Brain microvascular endothelial cell (primary cell): ENCODE measurements around the gene F8A2.
"Not testable (repeated sequence)": the region's sequence is repeated elsewhere in the genome, so short reads cannot be mapped to it uniquely, and the experiment has no call there.

ENCODE experiments used
- DNase-seq: peaks from one replicate; pipeline ENCODE4 v3.0.0-alpha.2; 2020
- H3K27ac ChIP-seq: fragments of 250-450 bp; sonication (Bioruptor Pico); 2 replicates; pipeline ENCODE4 v1.5.1; 2020; ENCODE audit warnings: mild to moderate bottlenecking, moderate library complexity
- H3K27me3 ChIP-seq: fragments of 250-450 bp; sonication (Bioruptor Pico); replicated peaks from 2 replicates; pipeline ENCODE4 v1.5.1; 2020; ENCODE audit warnings: mild to moderate bottlenecking
- H3K36me3 ChIP-seq: fragments of 250-450 bp; sonication (Bioruptor Pico); replicated peaks from 2 replicates; pipeline ENCODE4 v1.5.1; 2020; ENCODE audit warnings: mild to moderate bottlenecking
- H3K4me3 ChIP-seq: 2 replicates; pipeline ENCODE4 v1.5.1; 2011; ENCODE audit warnings: low read depth, mild to moderate bottlenecking, control low read depth, low read length, moderate library complexity
- CTCF ChIP-seq: IDR thresholded peaks from 2 replicates; pipeline ENCODE4 v1.5.1; 2011; ENCODE audit warnings: low read depth, mild to moderate bottlenecking, moderate library complexity, low read length, control low read depth, inconsistent platforms; ENCODE audit errors: missing control alignments
- in situ Hi-C: cut with HindIII; loops from 2 replicates; pipeline ENCODE4 v1.10.0; 2017; ENCODE audit warnings: low sequenced_read_pairs, low pct_ligation_motif_present

The F8A2 gene

GRCh38 chrX:155389634-155390033, 7.7 kb downstream of the F8A2 start:
- TF ChIP-seq CTCF: no peak
- Histone ChIP-seq H3K27me3 (no peaks in the 10 kb centered on the region), H3K27ac (no peak overlapping the region), H3K4me3 (no peak overlapping the region), H3K36me3 (no peaks in the 10 kb centered on the region)
- in situ Hi-C loops: no loop called here
- DNase-seq: no peak

DNA sequence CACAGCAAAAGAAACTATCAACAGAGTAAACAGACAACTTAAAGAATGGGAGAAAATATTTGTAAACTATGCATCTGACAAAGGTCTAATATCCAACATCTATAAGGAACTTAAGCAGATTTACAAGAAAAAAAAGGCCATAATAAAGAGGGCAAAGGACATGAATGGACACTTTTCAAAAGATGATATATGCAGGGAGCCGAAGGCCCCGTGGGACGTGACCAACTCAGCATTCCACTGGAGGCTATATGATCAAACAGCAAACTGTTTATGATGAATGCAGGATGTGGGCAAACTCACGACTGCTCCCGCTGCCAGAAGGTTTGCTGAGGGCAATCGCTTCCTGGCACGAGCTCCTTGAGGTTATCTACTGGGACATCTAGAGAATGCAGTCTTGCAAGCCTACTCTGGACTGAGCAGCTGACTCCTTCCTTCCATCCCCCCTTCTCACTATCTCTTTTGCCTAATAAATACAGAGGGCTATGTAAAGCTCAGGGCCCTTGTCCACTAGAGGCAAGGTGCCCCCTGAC, 12.9 kb downstream of the F8A2 start:
- DNase-seq, H3K27me3 ChIP-seq, in situ Hi-C loops, H3K36me3 ChIP-seq, H3K27ac ChIP-seq, H3K4me3 ChIP-seq: not testable (repeated sequence)

- Histone ChIP-seq H3K4me3 (no peak overlapping the region), H3K27me3 (no peaks in the 10 kb centered on the region), H3K27ac (no peak overlapping the region), H3K36me3 (no peaks in the 10 kb centered on the region)
- in situ Hi-C loops: no loop called here
- no peak for TF ChIP-seq CTCF
- no peak for DNase-seq
These were observed 24.5 kb downstream of the F8A2 start for GRCh38 chrX:155406429-155406828.

GRCh38 chrX:155417769-155418168, 35.9 kb downstream of the F8A2 start:
- no peak for TF ChIP-seq CTCF
- Histone ChIP-seq H3K27ac (no peak overlapping the region), H3K27me3 (no peaks in the 10 kb centered on the region), H3K36me3 (no peaks in the 10 kb centered on the region), H3K4me3 (no peak overlapping the region)
- in situ Hi-C loops: no loop called here
- DNase-seq: no peak
